Vagina (tissue), 2 donors: Measurements from ENCODE around the gene ZMYND8.

Experiments used
- CTCF ChIP-seq, 3 experiments: fragments of 450-650 bp in 2 of 3; fragments of 200-600 bp in 1 of 3; sonication (generic) in 1 of 3; IDR thresholded peaks; one replicate each; pipeline ENCODE4 v1.5.1; 2017 to 2019; ENCODE audit warnings: antibody characterized with exemption in 3 of 3, mild to moderate bottlenecking in 2 of 3, moderate library complexity in 2 of 3
- POLR2A ChIP-seq, 2 donors: fragments of 450-650 bp; IDR thresholded peaks; one replicate each; pipeline ENCODE4 v1.6.1; 2017; ENCODE audit warnings: antibody characterized with exemption in 2 of 2, mild to moderate bottlenecking in 2 of 2, moderate library complexity in 2 of 2
- POLR2AphosphoS5 ChIP-seq, 2 donors: sonication (generic); formaldehyde crosslinking; IDR thresholded peaks; one replicate each; pipeline ENCODE4 v1.9.0; 2017; ENCODE audit warnings: antibody characterized with exemption in 2 of 2, mild to moderate bottlenecking in 2 of 2, low read depth in 1 of 2; ENCODE audit not compliant: insufficient read depth in 1 of 2

GRCh38 chr20:47175493-47175892 lies 181.0 kb downstream of the ZMYND8 start:
- TF ChIP-seq POLR2A (IDR thresholded peaks at IDR 0.05) (no peak), CTCF (IDR thresholded peaks at IDR 0.05) (no peak), POLR2AphosphoS5 (IDR thresholded peaks at IDR 0.05; ENCODE audit: insufficient read depth in 1 of 2, low read depth in 1 of 2) (no peak)
